RPMI7951 (cell line): ENCODE results near the gene APBB1. TPM values are rescaled to one million over a fixed set of nuclear protein-coding genes. Genes with fewer than 3 reads are reported as not detected.
"Not testable (repeated sequence)": the region's sequence is repeated elsewhere in the genome, so short reads cannot be mapped to it uniquely, and the experiment has no call there.

Experiments
- DNase-seq: peaks from one replicate; pipeline ENCODE4 v3.0.0-alpha.2; 2012; ENCODE audit warnings: low read depth
- total RNA-seq: library from RNA; depleted of rRNA; stranded (reverse); fragments of >200 nt; shearing (Covaris generic); gene quantifications from 2 replicates; pipeline ENCODE4 v1.2.3, GENCODE V29; 2014

The APBB1 gene
- total RNA-seq, 1 experiment from 2014 or later: 22.1 TPM

GRCh38 chr11:6417907-6418556, 862 bp downstream of the APBB1 start:
- no peak for DNase-seq

GRCh38 chr11:6415797-6416196, 3.1 kb downstream of the APBB1 start:
- DNase-seq: no peak

GRCh38 chr11:6414874-6415328, 4.0 kb downstream of the APBB1 start:
- DNase-seq: peak; percentile 35

- DNase-seq: no peak
These were observed 5.1 kb downstream of the APBB1 start for GRCh38 chr11:6413791-6414201.

- DNase-seq: no peak
These were observed 7.3 kb downstream of the APBB1 start for GRCh38 chr11:6411594-6412031.

- DNase-seq: no peak
These were observed 8.0 kb downstream of the APBB1 start for GRCh38 chr11:6410695-6411430.

GRCh38 chr11:6406370-6406769, 12.5 kb downstream of the APBB1 start:
- no peak for DNase-seq

GRCh38 chr11:6405846-6406245, 13.0 kb downstream of the APBB1 start:
- no peak for DNase-seq

GRCh38 chr11:6405052-6405667, 13.7 kb downstream of the APBB1 start:
- DNase-seq: no peak

GRCh38 chr11:6404342-6405051, 14.4 kb downstream of the APBB1 start:
- no peak for DNase-seq

GRCh38 chr11:6403539-6403938, 15.4 kb downstream of the APBB1 start:
- no peak for DNase-seq

GRCh38 chr11:6402561-6402981, 16.3 kb downstream of the APBB1 start:
- DNase-seq: no peak

GRCh38 chr11:6402061-6402470, 16.8 kb downstream of the APBB1 start:
- DNase-seq: no peak

- no peak for DNase-seq
These were observed 17.4 kb downstream of the APBB1 start for GRCh38 chr11:6401464-6401863.

GRCh38 chr11:6400431-6401345, 18.2 kb downstream of the APBB1 start:
- DNase-seq: no peak

- no peak for DNase-seq
These were observed 21.3 kb downstream of the APBB1 start for GRCh38 chr11:6397636-6398035.

- DNase-seq: no peak
These were observed 21.7 kb downstream of the APBB1 start for GRCh38 chr11:6397156-6397555.

- DNase-seq: no peak
These were observed 23.3 kb downstream of the APBB1 start for GRCh38 chr11:6395470-6396060.

- DNase-seq: no peak
These were observed 24.8 kb downstream of the APBB1 start for GRCh38 chr11:6393989-6394670.

- not testable (repeated sequence) for DNase-seq
These were observed 26.6 kb downstream of the APBB1 start for GRCh38 chr11:6392251-6392650.
